T-helper 17 cell (primary cell): Measurements from ENCODE around the gene SAMD4A. TPM values are rescaled to one million over a fixed set of nuclear protein-coding genes. Genes with fewer than 3 reads are reported as not detected.

Experiments
- ATAC-seq: fragments of 150-1000 bp; cut with Tn5 transposase; 2 replicates; pipeline ENCODE4 v1.10.0; 2021; ENCODE audit warnings: mild to moderate bottlenecking, moderate library complexity
- DNase-seq, 3 donors: peaks; one replicate each; pipeline versions ENCODE4 v3.0.0 to v3.0.0-alpha.2; 2020 to 2021
- H3K9me3 ChIP-seq: one replicate; pipeline ENCODE4 v1.7.0; 2013; ENCODE audit warnings: low read length, mild to moderate bottlenecking; ENCODE audit not compliant: control insufficient read depth, poor library complexity, severe bottlenecking
- H3K27ac Mint-ChIP-seq: one replicate; pipeline ENCODE4 v1.8.0; 2022; ENCODE audit warnings: mild to moderate bottlenecking, moderate library complexity, mixed read lengths
- H3K27me3 Mint-ChIP-seq: one replicate; pipeline ENCODE4 v1.8.0; 2022; ENCODE audit warnings: mixed read lengths
- H3K36me3 Mint-ChIP-seq: one replicate; pipeline ENCODE4 v1.8.0; 2022; ENCODE audit warnings: low read depth, mixed read lengths
- H3K4me1 Mint-ChIP-seq: one replicate; pipeline ENCODE4 v1.8.0; 2022; ENCODE audit warnings: mild to moderate bottlenecking, mixed read lengths
- H3K4me3 Mint-ChIP-seq: one replicate; pipeline ENCODE4 v1.8.0; 2022; ENCODE audit warnings: mild to moderate bottlenecking, moderate library complexity, mixed read lengths
- total RNA-seq, 4 donors: library from RNA in 2 of 4; stranded (reverse) in 2 of 4; gene quantifications; one replicate each; pipeline ENCODE4 v1.2.3 and lab custom pipeline; 2022 to 2026

The SAMD4A gene
- total RNA-seq, result 1 to 10 TPM; 6.5 to 6.9 TPM
- 8.1 to 17.9 reads per million in 2 donors for total RNA-seq (lab: John Stamatoyannopoulos, UW)

GRCh38 chr14:54566410-54567223 lies at the start of gene SAMD4A:
Gene SAMD4A (plus strand): TSS chr14:54567128. CDS start chr14:54567917, 789 bp downstream.
- Mint-ChIP-seq H3K27ac (peak within 1 kb of the TSS; percentile 80), H3K4me3 (peak within 1 kb of the TSS; percentile 96), H3K27me3 (peaks cover 5% of the 10 kb centered on the region), H3K36me3 (no peaks in the 10 kb centered on the region), H3K4me1 (peaks cover 12% of the 10 kb centered on the region)
- DNase-seq (peak; percentile 32 to 48 (median 37)), ATAC-seq (peak; percentile 39)
- no peaks in the 10 kb centered on the region for H3K9me3 ChIP-seq

DNA sequence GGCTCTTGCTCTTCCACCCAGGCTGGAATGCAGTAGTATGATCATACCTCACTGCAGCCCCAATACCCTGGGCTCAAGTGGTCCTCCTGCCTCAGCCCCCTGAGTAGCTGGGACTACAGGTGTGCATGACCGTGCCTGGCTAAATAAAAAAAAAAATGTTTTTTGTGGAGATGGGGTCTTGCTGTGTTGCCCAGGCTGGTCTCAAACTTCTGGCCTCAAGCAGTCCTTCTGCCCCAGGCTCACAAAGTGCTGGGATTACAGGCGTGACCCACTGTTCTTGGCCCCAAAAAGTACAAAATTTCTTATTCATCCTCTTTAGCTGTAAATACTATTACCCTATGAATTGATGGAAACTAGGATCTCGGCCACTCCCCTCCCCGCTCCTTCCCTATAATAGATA lies 42.5 kb upstream of the SAMD4A start:
- H3K36me3 Mint-ChIP-seq, result peaks cover 5% of the 10 kb centered on the region
- H3K4me3 Mint-ChIP-seq, result no peak overlapping the region
- no peak overlapping the region for H3K27ac Mint-ChIP-seq
- no peaks in the 10 kb centered on the region for H3K27me3 Mint-ChIP-seq
- no peaks in the 10 kb centered on the region for H3K9me3 ChIP-seq
- peaks cover 11% of the 10 kb centered on the region for H3K4me1 Mint-ChIP-seq
- ATAC-seq (no peak), DNase-seq (no peak)

DNA sequence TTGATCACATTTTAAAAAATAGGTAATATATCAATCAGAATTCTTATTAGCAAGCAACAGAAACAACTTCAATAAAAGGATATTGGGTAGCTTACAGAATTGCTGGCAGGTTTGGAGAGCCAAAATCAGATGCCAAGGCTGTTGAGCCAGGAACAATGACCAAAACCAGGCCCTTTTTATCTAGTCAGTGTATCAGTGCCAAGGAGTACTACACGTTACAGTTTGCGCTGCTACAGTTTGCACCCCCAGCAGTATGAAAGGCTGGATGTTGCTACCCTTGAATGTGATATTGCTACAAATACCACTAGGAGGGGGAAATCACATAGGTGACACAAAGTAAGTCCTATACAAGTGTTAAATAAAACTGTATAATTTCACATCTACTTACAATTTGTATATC lies 38.0 kb upstream of the SAMD4A start:
- H3K9me3 ChIP-seq, result no peaks in the 10 kb centered on the region
- peaks cover 2% of the 10 kb centered on the region for H3K36me3 Mint-ChIP-seq
- no peak for DNase-seq
- H3K4me3 Mint-ChIP-seq, result no peak overlapping the region
- no peak overlapping the region for H3K27ac Mint-ChIP-seq
- H3K27me3 Mint-ChIP-seq, result no peaks in the 10 kb centered on the region
- peaks cover 10% of the 10 kb centered on the region for H3K4me1 Mint-ChIP-seq
- ATAC-seq, result no peak

DNA sequence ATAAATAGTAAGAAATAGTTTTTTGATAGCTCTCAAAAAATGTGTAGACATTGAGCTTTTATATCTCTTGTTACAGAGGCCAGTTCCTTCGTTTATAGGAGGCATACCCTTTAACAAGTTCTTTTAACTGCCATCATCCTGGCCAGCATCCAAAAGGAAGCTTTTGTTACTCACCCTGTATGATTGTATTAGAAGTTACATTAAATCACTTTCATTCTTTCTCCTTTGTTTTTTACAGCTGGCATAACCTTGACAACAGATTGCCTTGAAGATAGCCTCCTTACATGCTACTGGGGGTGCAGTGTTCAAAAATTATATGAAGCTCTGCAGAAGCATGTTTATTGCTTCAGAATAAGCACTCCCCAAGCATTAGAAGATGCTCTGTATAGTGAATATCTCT lies 37.1 kb upstream of the SAMD4A start:
- Mint-ChIP-seq H3K36me3 (peaks cover 2% of the 10 kb centered on the region), H3K4me1 (peaks cover 9% of the 10 kb centered on the region), H3K27me3 (no peaks in the 10 kb centered on the region), H3K4me3 (no peak overlapping the region), H3K27ac (no peak overlapping the region)
- ATAC-seq, result no peak
- no peaks in the 10 kb centered on the region for H3K9me3 ChIP-seq
- DNase-seq, result no peak

- H3K36me3 Mint-ChIP-seq, result peaks cover 2% of the 10 kb centered on the region
- ATAC-seq (no peak), DNase-seq (no peak)
- peak overlapping the region; percentile 36 for H3K4me3 Mint-ChIP-seq
- H3K4me1 Mint-ChIP-seq, result peaks cover 9% of the 10 kb centered on the region
- H3K9me3 ChIP-seq, result no peaks in the 10 kb centered on the region
- H3K27me3 Mint-ChIP-seq, result no peaks in the 10 kb centered on the region
- H3K27ac Mint-ChIP-seq, result peak overlapping the region; percentile 8
These were observed 34.6 kb upstream of the SAMD4A start for GRCh38 chr14:54532111-54533012.

GRCh38 chr14:54533100-54533499 lies 33.8 kb upstream of the SAMD4A start:
- no peaks in the 10 kb centered on the region for H3K27me3 Mint-ChIP-seq
- peak overlapping the region; percentile 36 for H3K4me3 Mint-ChIP-seq
- peaks cover 2% of the 10 kb centered on the region for H3K36me3 Mint-ChIP-seq
- peaks cover 9% of the 10 kb centered on the region for H3K4me1 Mint-ChIP-seq
- no peaks in the 10 kb centered on the region for H3K9me3 ChIP-seq
- DNase-seq, result no peak
- no peak for ATAC-seq
- peak overlapping the region; percentile 8 for H3K27ac Mint-ChIP-seq

GRCh38 chr14:54535126-54535525 lies 31.8 kb upstream of the SAMD4A start:
- DNase-seq (no peak), ATAC-seq (no peak)
- Mint-ChIP-seq H3K36me3 (peaks cover 4% of the 10 kb centered on the region), H3K27ac (no peak overlapping the region), H3K4me1 (peaks cover 9% of the 10 kb centered on the region), H3K4me3 (no peak overlapping the region), H3K27me3 (no peaks in the 10 kb centered on the region)
- H3K9me3 ChIP-seq, result no peaks in the 10 kb centered on the region

- Mint-ChIP-seq H3K27me3 (no peaks in the 10 kb centered on the region), H3K36me3 (peaks cover 7% of the 10 kb centered on the region), H3K4me3 (no peak overlapping the region), H3K27ac (peak overlapping the region; percentile 53), H3K4me1 (peaks cover 9% of the 10 kb centered on the region)
- DNase-seq (no peak), ATAC-seq (no peak)
- no peaks in the 10 kb centered on the region for H3K9me3 ChIP-seq
These were observed 31.3 kb upstream of the SAMD4A start for GRCh38 chr14:54535646-54536045.

- DNase-seq (no peak), ATAC-seq (no peak)
- Mint-ChIP-seq H3K27ac (no peak overlapping the region), H3K27me3 (no peaks in the 10 kb centered on the region), H3K4me3 (no peak overlapping the region), H3K4me1 (peaks cover 3% of the 10 kb centered on the region), H3K36me3 (peaks cover 7% of the 10 kb centered on the region)
- no peaks in the 10 kb centered on the region for H3K9me3 ChIP-seq
These were observed 29.3 kb upstream of the SAMD4A start for GRCh38 chr14:54537651-54538050.

DNA sequence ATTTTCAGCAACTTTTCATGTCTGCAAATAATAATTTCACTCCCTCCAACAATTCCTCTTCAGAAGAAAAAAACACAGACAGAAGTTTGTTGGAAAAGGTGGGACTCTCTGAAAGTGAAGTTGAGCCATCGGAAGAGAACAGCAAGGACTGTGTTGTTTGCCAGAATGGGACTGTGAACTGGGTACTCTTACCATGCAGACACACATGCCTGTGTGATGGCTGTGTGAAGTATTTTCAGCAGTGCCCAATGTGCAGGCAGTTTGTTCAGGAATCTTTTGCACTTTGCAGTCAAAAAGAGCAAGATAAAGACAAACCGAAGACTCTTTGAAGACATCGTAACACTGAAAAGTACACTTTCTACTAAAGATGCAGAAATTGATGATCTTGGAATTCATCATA lies 28.9 kb upstream of the SAMD4A start:
- Mint-ChIP-seq H3K27ac (no peak overlapping the region), H3K4me1 (peaks cover 3% of the 10 kb centered on the region), H3K27me3 (no peaks in the 10 kb centered on the region), H3K4me3 (no peak overlapping the region), H3K36me3 (peaks cover 7% of the 10 kb centered on the region)
- ATAC-seq (no peak), DNase-seq (no peak)
- H3K9me3 ChIP-seq, result no peaks in the 10 kb centered on the region

- H3K27ac Mint-ChIP-seq, result no peak overlapping the region
- no peak for DNase-seq
- no peak overlapping the region for H3K4me3 Mint-ChIP-seq
- H3K4me1 Mint-ChIP-seq, result no peaks in the 10 kb centered on the region
- ATAC-seq, result no peak
- no peaks in the 10 kb centered on the region for H3K9me3 ChIP-seq
- H3K27me3 Mint-ChIP-seq, result no peaks in the 10 kb centered on the region
- H3K36me3 Mint-ChIP-seq, result no peaks in the 10 kb centered on the region
These were observed 19.3 kb upstream of the SAMD4A start for GRCh38 chr14:54547583-54547982.

GRCh38 chr14:54548491-54548890 lies 18.4 kb upstream of the SAMD4A start:
- no peak overlapping the region for H3K4me3 Mint-ChIP-seq
- no peak overlapping the region for H3K27ac Mint-ChIP-seq
- no peak for DNase-seq
- ATAC-seq, result no peak
- H3K36me3 Mint-ChIP-seq, result no peaks in the 10 kb centered on the region
- peaks cover 5% of the 10 kb centered on the region for H3K27me3 Mint-ChIP-seq
- no peaks in the 10 kb centered on the region for H3K4me1 Mint-ChIP-seq
- H3K9me3 ChIP-seq, result no peaks in the 10 kb centered on the region

DNA sequence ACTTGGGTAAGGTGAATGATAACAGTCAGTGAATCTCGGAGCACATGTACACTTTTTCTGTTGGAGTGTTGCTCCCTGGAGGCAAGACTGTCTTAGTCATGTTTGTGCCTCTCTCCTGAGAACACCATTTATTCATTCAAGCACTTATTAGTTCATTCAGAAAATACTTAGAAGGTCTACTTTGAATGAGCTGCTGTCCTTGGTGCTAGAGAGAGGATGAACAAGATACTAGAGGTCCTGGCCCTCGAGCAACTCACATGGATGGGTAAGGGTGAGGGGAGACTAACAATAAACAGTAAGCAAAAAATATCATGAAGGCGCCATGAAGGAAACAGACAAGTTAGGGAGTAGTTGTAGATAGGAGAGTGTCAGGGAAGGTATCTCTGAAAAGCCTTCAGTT lies 17.1 kb upstream of the SAMD4A start:
- no peaks in the 10 kb centered on the region for H3K9me3 ChIP-seq
- H3K4me1 Mint-ChIP-seq, result no peaks in the 10 kb centered on the region
- no peak overlapping the region for H3K27ac Mint-ChIP-seq

More for the DNA sequence above, 17.1 kb upstream of the SAMD4A start:
- Mint-ChIP-seq H3K4me3 (no peak overlapping the region), H3K27me3 (peaks cover 12% of the 10 kb centered on the region), H3K36me3 (no peaks in the 10 kb centered on the region)
- ATAC-seq, result no peak
- no peak for DNase-seq
